ENCODE results near the gene ZNF365. TPM values are rescaled to one million over a fixed set of nuclear protein-coding genes. Genes with fewer than 3 reads are reported as not detected.

The ZNF365 gene
- total RNA-seq, 1 donor: 9.8 TPM

DNA sequence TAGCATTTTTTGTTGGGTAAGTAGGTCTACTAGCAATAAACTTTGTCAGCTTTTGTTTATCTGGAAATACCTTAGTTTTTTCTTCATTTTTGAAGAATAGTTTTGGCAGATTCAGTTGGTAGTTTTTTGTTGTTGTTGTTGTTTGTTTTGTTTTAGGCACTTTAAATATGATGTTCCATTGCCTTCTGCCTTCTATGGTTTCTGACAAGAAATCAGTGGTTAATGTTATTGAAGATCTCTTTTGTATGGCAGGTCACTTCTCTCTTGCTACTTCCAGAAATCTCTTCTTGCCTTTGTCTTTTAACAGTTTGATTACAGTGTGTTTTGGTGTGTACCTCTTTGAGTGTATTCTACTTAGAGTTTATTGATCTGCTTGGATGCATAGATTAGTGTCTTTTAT is 41.8 kb upstream of the ZNF365 start:
- H3K79me2 ChIP-seq (ENCODE audit: insufficient read depth, low read length): no peaks in the 10 kb centered on the region
- H2AFZ ChIP-seq (ENCODE audit: low read length): no peak overlapping the region
- no peaks in the 10 kb centered on the region for H3K9me3 ChIP-seq (ENCODE audit: low read depth, low read length)
- H3K27me3 ChIP-seq (ENCODE audit: insufficient read depth, low read length): no peaks in the 10 kb centered on the region
- no peaks in the 10 kb centered on the region for H3K4me1 ChIP-seq (ENCODE audit: insufficient read depth, low read length)
- TF ChIP-seq, protein P1, sequence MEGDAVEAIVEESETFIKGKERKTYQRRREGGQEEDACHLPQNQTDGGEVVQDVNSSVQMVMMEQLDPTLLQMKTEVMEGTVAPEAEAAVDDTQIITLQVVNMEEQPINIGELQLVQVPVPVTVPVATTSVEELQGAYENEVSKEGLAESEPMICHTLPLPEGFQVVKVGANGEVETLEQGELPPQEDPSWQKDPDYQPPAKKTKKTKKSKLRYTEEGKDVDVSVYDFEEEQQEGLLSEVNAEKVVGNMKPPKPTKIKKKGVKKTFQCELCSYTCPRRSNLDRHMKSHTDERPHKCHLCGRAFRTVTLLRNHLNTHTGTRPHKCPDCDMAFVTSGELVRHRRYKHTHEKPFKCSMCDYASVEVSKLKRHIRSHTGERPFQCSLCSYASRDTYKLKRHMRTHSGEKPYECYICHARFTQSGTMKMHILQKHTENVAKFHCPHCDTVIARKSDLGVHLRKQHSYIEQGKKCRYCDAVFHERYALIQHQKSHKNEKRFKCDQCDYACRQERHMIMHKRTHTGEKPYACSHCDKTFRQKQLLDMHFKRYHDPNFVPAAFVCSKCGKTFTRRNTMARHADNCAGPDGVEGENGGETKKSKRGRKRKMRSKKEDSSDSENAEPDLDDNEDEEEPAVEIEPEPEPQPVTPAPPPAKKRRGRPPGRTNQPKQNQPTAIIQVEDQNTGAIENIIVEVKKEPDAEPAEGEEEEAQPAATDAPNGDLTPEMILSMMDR (IDR thresholded peaks at IDR 0.05; ENCODE audit: extremely low read depth, low read depth, low read length): no peak
- H3K36me3 ChIP-seq (ENCODE audit: insufficient read depth, low read length): no peaks in the 10 kb centered on the region
- DNase-seq (ENCODE audit: insufficient read length, low spot score, missing footprints): no peak
- H3K4me2 ChIP-seq (ENCODE audit: insufficient read depth, low read length): no peak overlapping the region
- no peak overlapping the region for H3K4me3 ChIP-seq (ENCODE audit: insufficient read depth, low read length)
- no peak overlapping the region for H3K27ac ChIP-seq (ENCODE audit: low read depth, low read length)
- no peaks in the 10 kb centered on the region for H4K20me1 ChIP-seq (ENCODE audit: insufficient read depth, low read length)

DNA sequence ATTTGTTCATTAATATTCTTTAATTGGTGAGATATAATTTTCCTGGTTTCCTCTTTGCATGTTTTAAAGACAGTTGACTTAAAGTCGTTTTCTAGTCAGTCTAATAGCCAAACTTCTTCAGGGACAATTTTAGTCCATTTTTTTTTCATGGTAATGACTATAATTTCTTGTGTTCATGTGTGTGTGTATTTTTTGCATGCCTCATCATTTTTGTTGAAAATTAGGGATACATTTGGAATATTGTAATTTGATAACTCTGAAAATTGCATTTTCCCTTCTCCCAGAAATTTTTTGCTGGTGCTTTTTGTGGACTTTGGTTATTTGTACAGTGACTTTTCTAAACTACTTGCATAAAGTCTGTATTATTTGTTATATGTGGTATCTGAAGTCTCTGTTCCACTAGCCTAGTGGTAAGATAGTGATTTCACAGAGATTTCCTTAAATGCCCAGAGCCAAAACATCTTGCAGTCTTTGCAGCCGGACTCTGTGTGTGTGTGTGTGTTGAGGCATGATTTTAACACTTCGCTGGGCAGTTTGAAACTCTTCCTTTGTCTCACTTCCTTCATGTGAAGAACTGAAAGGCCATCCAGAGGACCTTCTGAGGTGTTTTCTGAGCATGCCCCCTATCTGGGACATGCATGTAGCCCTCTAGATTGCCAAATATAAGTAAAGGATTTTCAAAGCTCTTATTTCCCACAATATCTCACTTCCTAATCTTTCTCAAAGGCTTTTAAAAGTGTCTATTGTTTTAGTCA is 40.9 kb upstream of the ZNF365 start:
- Histone ChIP-seq H3K4me3 (ENCODE audit: insufficient read depth, low read length) (no peak overlapping the region), H3K79me2 (ENCODE audit: insufficient read depth, low read length) (no peaks in the 10 kb centered on the region), H3K4me2 (ENCODE audit: insufficient read depth, low read length) (no peak overlapping the region), H4K20me1 (ENCODE audit: insufficient read depth, low read length) (no peaks in the 10 kb centered on the region), H3K36me3 (ENCODE audit: insufficient read depth, low read length) (no peaks in the 10 kb centered on the region), H3K4me1 (ENCODE audit: insufficient read depth, low read length) (no peaks in the 10 kb centered on the region), H3K27me3 (ENCODE audit: insufficient read depth, low read length) (no peaks in the 10 kb centered on the region), H3K9me3 (ENCODE audit: low read depth, low read length) (no peaks in the 10 kb centered on the region), H2AFZ (ENCODE audit: low read length) (no peak overlapping the region), H3K27ac (ENCODE audit: low read depth, low read length) (no peak overlapping the region)
- TF ChIP-seq, protein P1 (IDR thresholded peaks at IDR 0.05; ENCODE audit: extremely low read depth, low read depth, low read length): no peak
- DNase-seq (ENCODE audit: insufficient read length, low spot score, missing footprints): no peak

DNA sequence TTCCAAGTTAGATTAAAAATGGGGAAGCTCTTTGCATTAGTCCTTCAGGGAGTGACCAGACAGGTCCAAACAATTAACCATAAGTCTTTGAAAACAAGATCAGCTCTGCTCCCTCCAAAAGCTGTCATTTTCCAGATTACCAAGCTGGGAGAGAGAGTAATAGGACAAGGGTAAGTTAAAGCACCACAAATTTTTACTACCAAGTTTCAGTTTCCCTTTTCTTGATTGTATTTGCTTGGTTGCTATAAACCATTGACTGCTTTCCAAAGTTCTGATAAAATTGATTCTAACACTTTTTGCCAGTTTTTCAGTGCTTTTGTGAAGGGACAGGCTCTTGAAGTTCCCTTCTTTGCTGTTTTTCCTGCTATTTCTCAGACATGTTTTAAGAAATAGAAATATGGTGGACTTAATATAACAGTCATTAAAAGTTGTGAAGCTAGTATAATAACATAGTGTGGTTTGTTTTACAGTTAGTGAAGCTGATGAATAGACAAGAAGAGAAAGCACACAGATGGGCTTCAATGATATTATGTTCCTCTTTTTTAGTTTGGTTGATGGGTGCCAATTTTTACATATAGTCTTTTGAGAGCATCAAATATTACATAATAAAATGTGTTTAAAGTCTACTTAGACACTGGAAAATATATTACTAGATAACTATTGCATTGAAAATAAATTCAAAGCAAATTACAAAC is 40.0 kb upstream of the ZNF365 start:
- H2AFZ ChIP-seq (ENCODE audit: low read length): no peak overlapping the region
- H3K79me2 ChIP-seq (ENCODE audit: insufficient read depth, low read length): no peaks in the 10 kb centered on the region
- no peaks in the 10 kb centered on the region for H3K4me1 ChIP-seq (ENCODE audit: insufficient read depth, low read length)
- H3K4me2 ChIP-seq (ENCODE audit: insufficient read depth, low read length): no peak overlapping the region
- no peak overlapping the region for H3K4me3 ChIP-seq (ENCODE audit: insufficient read depth, low read length)
- no peaks in the 10 kb centered on the region for H4K20me1 ChIP-seq (ENCODE audit: insufficient read depth, low read length)
- no peak overlapping the region for H3K27ac ChIP-seq (ENCODE audit: low read depth, low read length)
- H3K9me3 ChIP-seq (ENCODE audit: low read depth, low read length): no peaks in the 10 kb centered on the region
- H3K27me3 ChIP-seq (ENCODE audit: insufficient read depth, low read length): no peaks in the 10 kb centered on the region
- H3K36me3 ChIP-seq (ENCODE audit: insufficient read depth, low read length): no peaks in the 10 kb centered on the region
- TF ChIP-seq, protein P1 (IDR thresholded peaks at IDR 0.05; ENCODE audit: extremely low read depth, low read depth, low read length): no peak
- no peak for DNase-seq (ENCODE audit: insufficient read length, low spot score, missing footprints)

DNA sequence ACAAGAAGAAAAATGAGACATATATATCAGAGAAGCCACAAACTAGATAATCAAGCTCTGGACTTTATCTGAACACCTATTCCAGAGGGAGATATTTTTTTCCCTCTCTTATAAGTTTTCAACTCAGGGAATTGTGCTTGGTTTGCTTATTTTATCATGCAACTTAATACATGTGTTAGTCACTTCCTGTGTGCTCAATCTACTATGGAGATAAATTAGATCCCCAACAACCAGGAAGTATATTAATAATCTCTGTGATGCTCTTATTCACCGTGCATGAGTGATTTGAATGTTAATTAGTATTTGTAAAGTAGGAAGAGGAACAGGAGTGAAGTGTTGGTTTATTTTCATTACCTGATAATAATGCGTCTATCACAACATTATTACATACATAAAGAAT is 38.8 kb upstream of the ZNF365 start:
- no peak overlapping the region for H3K4me3 ChIP-seq (ENCODE audit: insufficient read depth, low read length)
- no peak overlapping the region for H3K27ac ChIP-seq (ENCODE audit: low read depth, low read length)
- TF ChIP-seq, protein P1 (IDR thresholded peaks at IDR 0.05; ENCODE audit: extremely low read depth, low read depth, low read length): no peak
- no peaks in the 10 kb centered on the region for H4K20me1 ChIP-seq (ENCODE audit: insufficient read depth, low read length)
- DNase-seq (ENCODE audit: insufficient read length, low spot score, missing footprints): no peak
- no peaks in the 10 kb centered on the region for H3K36me3 ChIP-seq (ENCODE audit: insufficient read depth, low read length)
- no peak overlapping the region for H3K4me2 ChIP-seq (ENCODE audit: insufficient read depth, low read length)
- no peaks in the 10 kb centered on the region for H3K79me2 ChIP-seq (ENCODE audit: insufficient read depth, low read length)
- H2AFZ ChIP-seq (ENCODE audit: low read length): no peak overlapping the region
- H3K4me1 ChIP-seq (ENCODE audit: insufficient read depth, low read length): no peaks in the 10 kb centered on the region
- H3K27me3 ChIP-seq (ENCODE audit: insufficient read depth, low read length): no peaks in the 10 kb centered on the region
- no peaks in the 10 kb centered on the region for H3K9me3 ChIP-seq (ENCODE audit: low read depth, low read length)

Data from osteoblast (primary cell).